PC-9 (cell line): ENCODE results near the gene NCK1.

Experiments
- EZH2 ChIP-seq: fragments of 200-600 bp; sonication (generic); IDR thresholded peaks from 2 replicates; pipeline ENCODE4 v1.8.0; 2017; ENCODE audit warnings: antibody characterized with exemption, low read depth
- TF ChIP-seq, protein P1 (sequence below): fragments of 200-600 bp; sonication (generic); conservative IDR thresholded peaks from 2 replicates; pipeline ENCODE4 v1.6.1; 2017; ENCODE audit warnings: mixed run types, antibody characterized with exemption, mild to moderate bottlenecking, moderate library complexity

DNA sequence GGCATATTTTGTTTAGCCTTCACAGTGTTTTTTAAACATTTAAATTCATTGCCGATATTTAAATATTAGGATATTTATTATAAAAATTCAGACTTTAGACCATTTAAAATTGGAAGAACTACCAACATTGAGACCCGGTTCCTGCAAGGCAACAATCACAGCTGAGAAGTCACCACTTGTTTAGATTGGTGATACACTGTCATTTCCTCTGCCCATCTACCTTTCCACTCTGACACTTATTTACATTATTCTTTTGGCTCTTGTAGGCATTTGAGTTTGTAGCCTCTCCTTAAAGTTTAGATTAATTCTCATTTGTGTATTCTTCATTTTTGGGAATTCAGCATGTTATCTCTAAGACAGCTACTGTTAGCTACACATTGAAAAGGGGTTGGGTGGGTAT, 85.5 kb downstream of the NCK1 start:
- TF ChIP-seq, protein P1, sequence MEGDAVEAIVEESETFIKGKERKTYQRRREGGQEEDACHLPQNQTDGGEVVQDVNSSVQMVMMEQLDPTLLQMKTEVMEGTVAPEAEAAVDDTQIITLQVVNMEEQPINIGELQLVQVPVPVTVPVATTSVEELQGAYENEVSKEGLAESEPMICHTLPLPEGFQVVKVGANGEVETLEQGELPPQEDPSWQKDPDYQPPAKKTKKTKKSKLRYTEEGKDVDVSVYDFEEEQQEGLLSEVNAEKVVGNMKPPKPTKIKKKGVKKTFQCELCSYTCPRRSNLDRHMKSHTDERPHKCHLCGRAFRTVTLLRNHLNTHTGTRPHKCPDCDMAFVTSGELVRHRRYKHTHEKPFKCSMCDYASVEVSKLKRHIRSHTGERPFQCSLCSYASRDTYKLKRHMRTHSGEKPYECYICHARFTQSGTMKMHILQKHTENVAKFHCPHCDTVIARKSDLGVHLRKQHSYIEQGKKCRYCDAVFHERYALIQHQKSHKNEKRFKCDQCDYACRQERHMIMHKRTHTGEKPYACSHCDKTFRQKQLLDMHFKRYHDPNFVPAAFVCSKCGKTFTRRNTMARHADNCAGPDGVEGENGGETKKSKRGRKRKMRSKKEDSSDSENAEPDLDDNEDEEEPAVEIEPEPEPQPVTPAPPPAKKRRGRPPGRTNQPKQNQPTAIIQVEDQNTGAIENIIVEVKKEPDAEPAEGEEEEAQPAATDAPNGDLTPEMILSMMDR, result no peak
- no peak for TF ChIP-seq EZH2
